Stimulated activated CD8-positive, alpha-beta memory T cell treated with anti-CD3 and anti-CD28 coated beads, Interleukin-12 subunit alpha, Interleukin-12 subunit beta, amount 100 ng/mL, for 24 hours (primary cell): Measurements from ENCODE around the gene ZFP57.

Experiments
- DNase-seq: peaks from one replicate; pipeline ENCODE4 v3.0.0-alpha.2; 2020; ENCODE audit errors: extremely low read depth

ZFP57 gene

GRCh38 chr6:29626948-29627754 lies 53.8 kb downstream of the ZFP57 start:
- DNase-seq = no peak

- DNase-seq = no peak
These were observed 55.5 kb downstream of the ZFP57 start for GRCh38 chr6:29625337-29625930.

GRCh38 chr6:29624520-29624961 lies 56.4 kb downstream of the ZFP57 start:
- DNase-seq = no peak
